Hepatocyte (in vitro differentiated cells): ENCODE measurements around the gene RPIA. TPM values are rescaled to one million over a fixed set of nuclear protein-coding genes. Genes with fewer than 3 reads are reported as not detected.

Source experiments
- DNase-seq: peaks from one replicate; pipeline ENCODE4 v3.0.0-alpha.2; 2016; ENCODE audit warnings: low spot score
- H2AFZ ChIP-seq: fragments of 200-600 bp; sonication (generic); 2 replicates; pipeline ENCODE4 v1.6.0; 2016; ENCODE audit warnings: antibody characterized with exemption, mild to moderate bottlenecking
- H3K27ac ChIP-seq: fragments of 200-600 bp; sonication (generic); 2 replicates; pipeline ENCODE4 v1.5.1; 2016; ENCODE audit warnings: mild to moderate bottlenecking
- H3K27me3 ChIP-seq: fragments of 200-600 bp; sonication (generic); 2 replicates; pipeline ENCODE4 v1.6.1; 2016
- H3K36me3 ChIP-seq: fragments of 200-600 bp; sonication (generic); replicated peaks from 2 replicates; pipeline ENCODE4 v1.5.1; 2016; ENCODE audit warnings: low read depth; ENCODE audit not compliant: insufficient read depth
- H3K4me1 ChIP-seq: fragments of 200-600 bp; sonication (generic); 2 replicates; pipeline ENCODE4 v1.5.1; 2016; ENCODE audit warnings: mild to moderate bottlenecking, moderate library complexity; ENCODE audit not compliant: insufficient read depth
- H3K4me2 ChIP-seq: fragments of 200-600 bp; sonication (generic); 2 replicates; pipeline ENCODE4 v1.6.0; 2016
- H3K4me3 ChIP-seq: fragments of 200-600 bp; sonication (generic); 2 replicates; pipeline ENCODE4 v1.5.1; 2016; ENCODE audit warnings: mild to moderate bottlenecking
- H3K79me2 ChIP-seq: fragments of 200-600 bp; sonication (generic); 2 replicates; pipeline ENCODE4 v1.6.0; 2017; ENCODE audit warnings: mild to moderate bottlenecking
- H3K9me2 ChIP-seq: fragments of 200-600 bp; sonication (generic); replicated peaks from 2 replicates; pipeline ENCODE4 v1.6.0; 2017; ENCODE audit warnings: mild to moderate bottlenecking; ENCODE audit not compliant: insufficient read depth
- H3K9me3 ChIP-seq: fragments of 200-600 bp; sonication (generic); 2 replicates; pipeline ENCODE4 v1.5.1; 2016; ENCODE audit warnings: low read depth, mild to moderate bottlenecking
- H4K20me1 ChIP-seq: fragments of 200-600 bp; sonication (generic); 2 replicates; pipeline ENCODE4 v1.6.0; 2016; ENCODE audit warnings: mild to moderate bottlenecking; ENCODE audit not compliant: insufficient read depth, poor library complexity, severe bottlenecking
- CTCF ChIP-seq: fragments of 200-600 bp; sonication (generic); IDR thresholded peaks from 2 replicates; pipeline ENCODE4 v1.5.1; 2016; ENCODE audit warnings: antibody characterized with exemption, mild to moderate bottlenecking; ENCODE audit not compliant: poor library complexity
- EZH2 ChIP-seq: fragments of 200-600 bp; sonication (generic); IDR thresholded peaks from 2 replicates; pipeline ENCODE4 v1.6.1; 2016; ENCODE audit warnings: antibody characterized with exemption, mild to moderate bottlenecking, borderline replicate concordance
- EZH2phosphoT487 ChIP-seq: fragments of 200-600 bp; sonication (generic); IDR thresholded peaks from one replicate; pipeline ENCODE4 v1.6.1; 2018; ENCODE audit warnings: antibody characterized with exemption, mild to moderate bottlenecking, low read depth, moderate library complexity; ENCODE audit not compliant: unreplicated experiment, severe bottlenecking
- WGBS: methylation state at CpG from one replicate; pipeline ENCODE4 v1.1.6; 2016; ENCODE audit warnings: low lambda C conversion rate; ENCODE audit errors: missing lambda C conversion rate; 5-methylcytosine and 5-hydroxymethylcytosine counted together
- polyA plus RNA-seq: library from polyadenylated mRNA; unstranded; fragments of >200 nt; fragmentation: Nextera tagmentation; extraction: Ambion mirVana; gene quantifications from 2 replicates; pipeline ENCODE4 v1.2.1, GENCODE V29; 2016
- total RNA-seq: library from RNA; depleted of rRNA; stranded (reverse); fragments of >200 nt; gene quantifications from 2 replicates; pipeline ENCODE4 v1.2.3, GENCODE V29; 2014

Gene RPIA
- total and polyA plus RNA-seq, 2 experiments from 2014 or later, result 7.0 to 17.6 TPM

GRCh38 chr2:88680266-88680902 lies 11.1 kb upstream of the RPIA start:
- Histone ChIP-seq H3K4me1 (no peaks in the 10 kb centered on the region), H3K4me3 (no peak overlapping the region), H3K27ac (no peak overlapping the region), H3K4me2 (no peak overlapping the region), H3K9me3 (peaks cover 5% of the 10 kb centered on the region), H4K20me1 (no peaks in the 10 kb centered on the region), H3K27me3 (no peaks in the 10 kb centered on the region), H2AFZ (no peak overlapping the region), H3K36me3 (no peaks in the 10 kb centered on the region), H3K79me2 (no peaks in the 10 kb centered on the region), H3K9me2 (no peaks in the 10 kb centered on the region)
- WGBS, result 83% methylated on average over 7 of the region's 7 CpGs
- DNase-seq, result no peak
- TF ChIP-seq EZH2phosphoT487 (no peak), CTCF (no peak), EZH2 (no peak)

GRCh38 chr2:88680916-88681315 lies 10.6 kb upstream of the RPIA start:
- H3K27me3 ChIP-seq, result no peaks in the 10 kb centered on the region
- H2AFZ ChIP-seq, result no peak overlapping the region
- no peaks in the 10 kb centered on the region for H3K4me1 ChIP-seq
- peaks cover 5% of the 10 kb centered on the region for H3K9me3 ChIP-seq
- H4K20me1 ChIP-seq, result no peaks in the 10 kb centered on the region
- TF ChIP-seq EZH2, result no peak
- no peak for TF ChIP-seq CTCF
- no peak for TF ChIP-seq EZH2phosphoT487
- no peak for DNase-seq
- no peaks in the 10 kb centered on the region for H3K9me2 ChIP-seq
- H3K4me2 ChIP-seq, result no peak overlapping the region
- no peaks in the 10 kb centered on the region for H3K36me3 ChIP-seq
- no peak overlapping the region for H3K27ac ChIP-seq
- 96% methylated on average over 2 of the region's 2 CpGs for WGBS
- no peaks in the 10 kb centered on the region for H3K79me2 ChIP-seq
- no peak overlapping the region for H3K4me3 ChIP-seq

GRCh38 chr2:88683160-88684021 lies 8.1 kb upstream of the RPIA start:
- Histone ChIP-seq H3K9me2 (no peaks in the 10 kb centered on the region), H3K4me3 (no peak overlapping the region), H3K79me2 (no peaks in the 10 kb centered on the region), H3K36me3 (no peaks in the 10 kb centered on the region), H3K4me2 (no peak overlapping the region), H3K9me3 (peaks cover 5% of the 10 kb centered on the region), H4K20me1 (no peaks in the 10 kb centered on the region), H2AFZ (no peak overlapping the region), H3K27me3 (no peaks in the 10 kb centered on the region), H3K4me1 (no peaks in the 10 kb centered on the region), H3K27ac (no peak overlapping the region)
- DNase-seq, result no peak
- TF ChIP-seq CTCF (no peak), EZH2phosphoT487 (no peak), EZH2 (no peak)
- 30% methylated on average over 2 of the region's 2 CpGs for WGBS
